Bronchial epithelial cell (primary cell): Measurements from ENCODE around the gene EVPL. TPM values are rescaled to one million over a fixed set of nuclear protein-coding genes. Genes with fewer than 3 reads are reported as not detected.

Experiments used
- DNase-seq: peaks from one replicate; pipeline ENCODE4 v3.0.0-alpha.2; 2010; ENCODE audit warnings: low read depth
- FAIRE-seq: peaks from 2 replicates; lab custom pipeline; 2011; peaks lifted over from hg19 to GRCh38; lab: Jason Lieb, UNC
- H3K27me3 ChIP-seq: 2 replicates; pipeline ENCODE4 v1.5.1; 2011; ENCODE audit warnings: low read length; ENCODE audit not compliant: control insufficient read depth, insufficient read depth
- H3K36me3 ChIP-seq: 2 replicates; pipeline ENCODE4 v1.5.1; 2011; ENCODE audit warnings: low read length; ENCODE audit not compliant: control insufficient read depth, insufficient read depth
- H3K4me3 ChIP-seq: 2 replicates; pipeline ENCODE4 v1.5.1; 2011; ENCODE audit warnings: mild to moderate bottlenecking, low read depth, low read length, control low read depth
- CTCF ChIP-seq: IDR thresholded peaks from 2 replicates; pipeline ENCODE4 v1.5.1; 2011; ENCODE audit warnings: mild to moderate bottlenecking, moderate library complexity, low read length, control low read depth, inconsistent platforms; ENCODE audit not compliant: insufficient read depth, severe bottlenecking
- total RNA-seq: library from RNA; depleted of rRNA; stranded (reverse); fragments of >200 nt; gene quantifications from 2 replicates; pipeline ENCODE4 v1.2.1, GENCODE V29; 2014

The EVPL gene
- total RNA-seq, 1 donor from 2014 or later: 27.1 TPM

DNA sequence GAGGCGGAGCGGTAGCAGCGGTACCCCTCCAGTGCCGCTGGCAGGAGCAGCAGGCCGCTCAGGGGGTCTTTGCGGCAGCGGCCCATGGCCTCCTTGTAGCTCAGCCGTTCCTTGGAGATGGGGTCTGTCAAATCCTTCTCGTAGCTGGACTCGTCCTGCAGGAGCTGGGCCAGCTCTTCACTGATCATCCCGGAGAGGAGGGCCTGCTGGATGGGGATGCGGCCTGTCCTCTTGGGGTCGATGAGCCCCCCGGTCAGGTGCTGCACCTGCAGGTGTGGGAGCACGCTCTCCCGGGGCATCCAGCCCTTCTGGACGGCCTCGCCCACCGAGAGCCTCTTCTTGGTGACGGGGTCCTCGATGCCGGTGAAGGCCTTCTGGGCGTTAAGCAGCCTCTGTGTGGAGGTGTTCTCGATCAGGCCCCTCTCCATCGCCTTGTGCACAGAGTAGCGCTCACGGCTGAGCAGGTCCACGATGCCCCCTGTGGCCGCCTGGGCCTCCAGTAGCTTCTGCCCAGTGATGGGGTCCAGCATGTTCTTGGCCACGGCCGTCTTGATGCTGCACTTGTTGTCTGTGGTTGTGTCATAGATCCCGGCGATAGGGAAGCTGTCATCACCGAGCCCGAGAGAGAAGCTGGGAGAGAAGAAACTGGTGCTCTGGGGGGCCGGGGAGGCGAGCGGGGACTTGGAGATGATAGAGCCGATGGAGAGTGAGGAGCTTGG, 19.8 kb downstream of the EVPL start:
- no peak overlapping the region for H3K4me3 ChIP-seq
- H3K36me3 ChIP-seq: peaks cover 21% of the 10 kb centered on the region
- FAIRE-seq: no peak
- no peak for DNase-seq
- no peaks in the 10 kb centered on the region for H3K27me3 ChIP-seq
- TF ChIP-seq CTCF: no peak

DNA sequence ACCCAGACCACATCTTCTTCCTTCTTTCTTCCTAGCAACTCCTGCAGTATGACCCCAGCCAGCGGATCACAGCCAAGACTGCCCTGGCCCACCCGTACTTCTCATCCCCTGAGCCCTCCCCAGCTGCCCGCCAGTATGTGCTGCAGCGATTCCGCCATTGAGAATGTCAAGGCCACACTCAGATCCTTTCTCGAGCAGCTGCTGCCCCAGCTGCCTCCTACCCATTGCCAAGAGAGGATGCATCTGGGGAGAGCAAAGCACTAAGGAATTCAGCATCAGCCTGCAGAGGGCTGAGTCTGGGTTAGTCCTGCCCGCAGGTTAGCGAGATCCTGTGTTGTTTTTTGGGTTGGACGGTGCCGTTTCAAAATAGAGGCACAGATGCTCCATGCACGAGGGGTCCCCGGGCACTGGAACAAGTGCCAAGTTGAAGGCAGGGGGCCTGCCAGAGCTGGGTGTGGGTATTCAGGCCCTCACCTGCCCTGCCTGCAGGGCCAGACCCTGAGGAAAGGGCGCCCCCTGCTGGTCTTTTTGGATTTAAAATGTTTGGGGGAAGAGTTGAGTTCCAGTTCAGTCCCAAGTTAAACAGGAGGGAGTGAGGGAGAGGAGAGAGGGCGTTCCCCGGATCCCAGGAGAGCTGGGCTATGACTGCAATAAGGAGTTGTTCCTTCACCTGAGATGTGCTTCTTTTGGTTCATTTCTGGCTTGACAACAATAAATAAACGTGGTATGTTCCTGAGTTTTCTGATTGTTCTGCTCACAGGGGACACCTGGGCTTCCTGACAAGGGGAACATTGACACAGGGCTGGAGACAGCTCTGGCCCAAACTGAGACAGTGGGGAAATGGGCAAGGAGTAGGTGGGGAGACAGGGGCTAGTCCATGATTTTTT, 21.6 kb downstream of the EVPL start:
- FAIRE-seq (no peak), DNase-seq (peak; percentile 51)
- Histone ChIP-seq H3K4me3 (no peak overlapping the region), H3K36me3 (peaks cover 8% of the 10 kb centered on the region), H3K27me3 (no peaks in the 10 kb centered on the region)
- peak; percentile 74 for TF ChIP-seq CTCF

- FAIRE-seq: no peak
- Histone ChIP-seq H3K27me3 (no peaks in the 10 kb centered on the region), H3K36me3 (peaks cover 6% of the 10 kb centered on the region), H3K4me3 (no peak overlapping the region)
- no peak for DNase-seq
- TF ChIP-seq CTCF: no peak
These were observed 22.3 kb downstream of the EVPL start for GRCh38 chr17:76004750-76005262.

GRCh38 chr17:76003915-76004314, 23.2 kb downstream of the EVPL start:
- FAIRE-seq: no peak
- DNase-seq: no peak
- peaks cover 5% of the 10 kb centered on the region for H3K36me3 ChIP-seq

DNA sequence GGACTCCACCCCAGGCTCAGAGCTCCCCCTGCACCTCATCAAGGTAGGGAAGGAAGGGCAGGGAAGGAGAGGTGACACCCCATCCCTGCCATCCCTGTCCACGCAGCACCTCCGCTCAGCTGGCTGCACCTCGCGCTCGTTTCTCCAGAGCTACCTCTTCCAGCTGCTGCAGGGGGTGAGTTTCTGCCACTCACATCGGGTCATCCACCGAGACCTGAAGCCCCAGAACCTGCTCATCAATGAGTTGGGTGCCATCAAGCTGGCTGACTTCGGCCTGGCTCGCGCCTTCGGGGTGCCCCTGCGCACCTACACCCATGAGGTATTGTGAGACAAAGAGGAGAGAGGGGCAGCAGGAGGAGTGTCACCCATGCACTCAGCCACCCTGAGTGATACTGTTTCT, 25.0 kb downstream of the EVPL start:
- no peak overlapping the region for H3K4me3 ChIP-seq
- TF ChIP-seq CTCF: no peak
- peaks cover 4% of the 10 kb centered on the region for H3K36me3 ChIP-seq
- no peak for FAIRE-seq
- DNase-seq: no peak
- no peaks in the 10 kb centered on the region for H3K27me3 ChIP-seq

More at GRCh38 chr17:76003915-76004314, 23.2 kb downstream of the EVPL start:
- TF ChIP-seq CTCF: no peak
- Histone ChIP-seq H3K27me3 (no peaks in the 10 kb centered on the region), H3K4me3 (no peak overlapping the region)
